ENCODE measurements around the gene STAM. TPM values are rescaled to one million over a fixed set of nuclear protein-coding genes. Genes with fewer than 3 reads are reported as not detected.

The STAM gene
- total and polyA plus RNA-seq, 4 donors: 11.9 to 76.8 (median 20.5) TPM

DNA sequence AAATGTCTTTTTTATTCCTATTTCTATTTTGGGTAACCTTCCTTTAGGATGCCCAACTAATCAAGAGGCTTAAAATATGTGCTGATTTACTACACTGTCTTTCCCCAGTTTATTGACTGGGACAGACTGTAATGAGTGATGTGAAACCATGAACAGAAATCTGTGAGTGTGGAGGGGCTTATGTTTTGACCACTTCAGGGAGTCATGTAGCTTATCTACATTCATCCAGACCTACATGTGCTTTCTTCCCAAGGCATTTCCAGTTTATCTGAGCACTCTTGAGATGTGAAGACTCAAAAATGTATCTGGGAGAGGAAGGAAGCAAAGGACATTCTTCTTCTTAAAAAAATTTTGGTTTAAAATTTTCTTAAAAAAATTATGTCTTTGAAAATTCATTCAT, 45.2 kb downstream of the STAM start:
- no peak overlapping the region for H3K4me3 ChIP-seq
- H3K9ac ChIP-seq (ENCODE audit: insufficient read depth in 1 of 2, low read length in 2 of 2): no peak overlapping the region
- ATAC-seq (ENCODE audit: insufficient read depth, low FRiP score) (no peak), DNase-seq (no peak)
- H3K4me1 ChIP-seq (ENCODE audit: control insufficient read depth in 5 of 5, insufficient read depth in 5 of 5, low read length in 5 of 5): peaks cover 0 to 11% (median 0%) of the 10 kb centered on the region in 5 donors
- no peak overlapping the region for H3K27ac ChIP-seq (ENCODE audit: low read depth in 1 of 2, low read length in 1 of 2)
- no peak for TF ChIP-seq CTCF (IDR thresholded peaks at IDR 0.05; ENCODE audit: control extremely low read depth, extremely low read depth)
- H3K9me3 ChIP-seq (ENCODE audit: control insufficient read depth in 4 of 4, insufficient read depth in 3 of 4, low read length in 3 of 4): no peaks in the 10 kb centered on the region
- H3K27me3 ChIP-seq (ENCODE audit: control insufficient read depth in 3 of 3, insufficient read depth in 3 of 3, low read length in 2 of 3): no peaks in the 10 kb centered on the region
- H3K36me3 ChIP-seq (ENCODE audit: control insufficient read depth in 4 of 4, insufficient read depth in 4 of 4, low read length in 4 of 4): peaks cover 1 to 8% (median 5%) of the 10 kb centered on the region in 4 donors

- H3K4me1 ChIP-seq (ENCODE audit: control insufficient read depth in 5 of 5, insufficient read depth in 5 of 5, low read length in 5 of 5): peaks cover 0 to 9% (median 0%) of the 10 kb centered on the region in 5 donors
- DNase-seq (no peak), ATAC-seq (ENCODE audit: insufficient read depth, low FRiP score) (no peak)
- H3K36me3 ChIP-seq (ENCODE audit: control insufficient read depth in 4 of 4, insufficient read depth in 4 of 4, low read length in 4 of 4): peaks cover 4 to 11% (median 7%) of the 10 kb centered on the region in 4 donors
- no peaks in the 10 kb centered on the region for H3K27me3 ChIP-seq (ENCODE audit: control insufficient read depth in 3 of 3, insufficient read depth in 3 of 3, low read length in 2 of 3)
- H3K9me3 ChIP-seq (ENCODE audit: control insufficient read depth in 4 of 4, insufficient read depth in 3 of 4, low read length in 3 of 4): no peaks in the 10 kb centered on the region
- H3K27ac ChIP-seq (ENCODE audit: low read depth in 1 of 2, low read length in 1 of 2): no peak overlapping the region
- no peak overlapping the region for H3K4me3 ChIP-seq
- 55 to 72% methylated on average over 1 of the region's 1 CpG for WGBS, 2 donors
- H3K9ac ChIP-seq (ENCODE audit: insufficient read depth in 1 of 2, low read length in 2 of 2): no peak overlapping the region
- no peak for TF ChIP-seq CTCF (IDR thresholded peaks at IDR 0.05; ENCODE audit: control extremely low read depth, extremely low read depth)
Observed at GRCh38 chr10:17693009-17693408, 49.1 kb downstream of the STAM start.

GRCh38 chr10:17698696-17699095, 54.7 kb downstream of the STAM start:
- Histone ChIP-seq H3K27me3 (ENCODE audit: control insufficient read depth in 3 of 3, insufficient read depth in 3 of 3, low read length in 2 of 3) (no peaks in the 10 kb centered on the region), H3K9me3 (ENCODE audit: control insufficient read depth in 4 of 4, insufficient read depth in 3 of 4, low read length in 3 of 4) (no peaks in the 10 kb centered on the region), H3K4me1 (ENCODE audit: control insufficient read depth in 5 of 5, insufficient read depth in 5 of 5, low read length in 5 of 5) (peaks cover 0 to 34% (median 0%) of the 10 kb centered on the region in 5 donors), H3K9ac (ENCODE audit: insufficient read depth in 1 of 2, low read length in 2 of 2) (no peak overlapping the region), H3K36me3 (ENCODE audit: control insufficient read depth in 4 of 4, insufficient read depth in 4 of 4, low read length in 4 of 4) (peaks cover under 1 to 9% (median 6%) of the 10 kb centered on the region in 4 donors), H3K4me3 (no peak overlapping the region), H3K27ac (ENCODE audit: low read depth in 1 of 2, low read length in 1 of 2) (no peak overlapping the region)
- no peak for TF ChIP-seq CTCF (IDR thresholded peaks at IDR 0.05; ENCODE audit: control extremely low read depth, extremely low read depth)
- WGBS, 2 donors: 93 to 99% methylated on average over 4 of the region's 4 CpGs
- DNase-seq (peak in 2 of 3 donors; percentile 56 to 77), ATAC-seq (ENCODE audit: insufficient read depth, low FRiP score) (no peak)

GRCh38 chr10:17701301-17701700, 57.4 kb downstream of the STAM start:
- WGBS, 2 donors: 95 to 96% methylated on average over 3 of the region's 3 CpGs
- peaks cover 0 to 34% (median 0%) of the 10 kb centered on the region in 5 donors for H3K4me1 ChIP-seq (ENCODE audit: control insufficient read depth in 5 of 5, insufficient read depth in 5 of 5, low read length in 5 of 5)
- peaks cover 7 to 13% (median 11%) of the 10 kb centered on the region in 4 donors for H3K36me3 ChIP-seq (ENCODE audit: control insufficient read depth in 4 of 4, insufficient read depth in 4 of 4, low read length in 4 of 4)
- ATAC-seq (ENCODE audit: insufficient read depth, low FRiP score): no peak
- TF ChIP-seq CTCF (IDR thresholded peaks at IDR 0.05; ENCODE audit: control extremely low read depth, extremely low read depth): no peak
- H3K9me3 ChIP-seq (ENCODE audit: control insufficient read depth in 4 of 4, insufficient read depth in 3 of 4, low read length in 3 of 4): no peaks in the 10 kb centered on the region
- peak overlapping the region in 1 of 2 donors; percentile 65 for H3K9ac ChIP-seq (ENCODE audit: insufficient read depth in 1 of 2, low read length in 2 of 2)
- no peaks in the 10 kb centered on the region for H3K27me3 ChIP-seq (ENCODE audit: control insufficient read depth in 3 of 3, insufficient read depth in 3 of 3, low read length in 2 of 3)
- no peak overlapping the region for H3K4me3 ChIP-seq
- H3K27ac ChIP-seq (ENCODE audit: low read depth in 1 of 2, low read length in 1 of 2): no peak overlapping the region
- DNase-seq: peak; percentile 27 to 93 (median 91)
